RCC 7860 (cell line): ENCODE measurements around the gene CUBN.

ENCODE experiments used
- DNase-seq: peaks from one replicate; pipeline ENCODE4 v3.0.0-alpha.2; 2015; ENCODE audit warnings: low spot score
- FAIRE-seq: peaks from 2 replicates; lab custom pipeline; 2012; peaks lifted over from hg19 to GRCh38; lab: Jason Lieb, UNC

Gene CUBN

GRCh38 chr10:17129741-17130140, at the start of gene CUBN:
Gene CUBN (minus strand): TSS chr10:17129811. CDS start chr10:17129765, 46 bp downstream.
- FAIRE-seq: no peak
- no peak for DNase-seq

DNA sequence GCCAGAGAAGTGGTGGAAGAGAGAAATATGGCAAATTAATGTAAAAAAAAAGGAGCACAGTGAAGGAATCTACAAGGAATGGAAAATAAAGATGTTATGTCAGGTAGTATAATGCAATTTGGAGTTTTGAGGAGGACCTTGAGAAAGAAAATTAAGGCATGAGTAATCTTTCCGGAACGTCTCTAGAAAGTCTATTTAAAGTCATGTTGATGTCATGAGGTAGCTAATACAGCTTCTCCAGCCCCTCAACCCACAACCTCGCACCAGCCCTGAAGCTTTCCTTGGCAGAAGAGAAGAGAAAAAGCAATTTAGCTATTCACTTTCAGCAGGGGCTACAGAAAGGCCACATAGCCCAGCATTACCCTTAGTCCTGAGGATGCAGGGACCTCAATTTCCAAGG, 49.4 kb upstream of the CUBN start:
- DNase-seq: no peak
- FAIRE-seq: no peak

GRCh38 chr10:17178006-17178405, 48.4 kb upstream of the CUBN start:
- DNase-seq: no peak
- FAIRE-seq: peak; percentile 61

DNA sequence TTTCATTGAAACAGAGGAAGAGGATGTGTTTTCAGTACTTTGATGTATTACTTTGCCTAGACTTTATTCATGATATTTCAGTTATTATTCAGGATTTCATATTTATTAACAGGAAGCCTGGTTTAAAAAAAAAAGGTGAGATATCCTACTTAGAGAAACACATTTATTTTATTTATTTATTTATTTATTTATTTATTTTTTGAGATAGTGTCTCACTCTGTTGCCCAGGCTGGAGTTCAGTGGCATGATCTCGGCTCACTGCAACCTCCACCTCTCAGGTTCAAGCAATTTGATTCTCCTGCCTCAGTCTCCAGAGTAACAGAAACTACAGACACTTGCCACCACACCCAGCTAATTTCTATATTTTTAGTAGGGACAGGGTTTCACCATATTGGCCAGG, 47.4 kb upstream of the CUBN start:
- DNase-seq (no peak), FAIRE-seq (no peak)

DNA sequence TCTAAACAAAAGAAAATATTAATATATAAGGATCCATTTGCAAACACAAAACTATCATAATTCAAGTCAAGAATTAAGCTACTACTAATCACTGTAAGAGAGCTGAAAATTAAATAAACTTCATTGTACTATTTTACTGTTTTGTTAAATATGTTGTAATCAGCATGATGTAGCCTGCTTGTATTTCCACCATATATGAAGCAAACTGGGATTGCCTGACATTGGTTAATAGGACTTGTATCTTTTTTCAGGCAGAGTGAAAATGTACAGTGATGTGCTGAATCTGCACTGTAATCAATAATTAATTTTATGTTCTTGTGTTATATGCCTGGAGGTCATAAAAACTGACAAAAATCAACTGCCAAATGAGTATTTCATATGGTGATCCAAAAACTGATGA, 46.5 kb upstream of the CUBN start:
- peak; percentile 46 for FAIRE-seq
- DNase-seq: no peak

DNA sequence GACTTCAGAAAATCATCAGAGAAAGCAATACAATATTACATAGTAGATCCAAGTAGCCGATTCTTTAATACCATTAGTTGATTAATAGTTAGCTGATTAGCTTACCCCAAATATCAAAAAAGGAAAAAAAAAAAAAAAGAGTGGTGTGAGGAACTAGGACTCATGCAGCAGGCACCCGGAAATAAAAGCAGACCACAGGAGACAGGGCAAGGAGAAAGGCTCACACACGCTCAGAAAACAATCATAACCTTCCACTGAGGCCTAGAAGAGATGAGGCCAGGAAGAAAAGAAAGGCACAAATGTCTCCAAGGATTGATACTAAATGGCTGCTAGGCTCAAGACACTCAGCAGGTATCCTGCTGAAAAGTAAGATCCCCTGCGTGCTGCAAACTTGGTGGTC, 45.9 kb upstream of the CUBN start:
- FAIRE-seq (no peak), DNase-seq (peak; percentile 50)

DNA sequence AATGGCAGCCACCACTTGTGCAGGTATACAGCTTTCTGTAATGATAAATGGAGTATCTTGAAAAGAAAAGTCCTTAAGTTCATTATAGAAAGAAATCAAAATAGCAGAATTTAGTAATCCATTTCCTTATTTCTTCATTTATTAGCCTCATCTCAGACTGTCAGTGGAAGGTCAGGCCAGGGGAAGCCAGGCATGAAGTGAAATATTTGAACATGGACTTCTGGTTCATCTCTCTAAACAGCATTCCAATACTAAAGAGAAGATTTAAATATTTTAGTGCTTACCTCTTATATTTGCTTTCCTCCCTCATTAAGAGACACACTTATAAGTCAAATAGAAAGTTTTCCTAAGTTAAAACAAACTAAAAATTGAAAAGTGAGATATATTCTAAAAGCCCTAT, 45.0 kb upstream of the CUBN start:
- DNase-seq: no peak
- FAIRE-seq: peak; percentile 86

- FAIRE-seq: no peak
- DNase-seq: no peak
Observed at GRCh38 chr10:17171141-17171641, 41.6 kb upstream of the CUBN start.

DNA sequence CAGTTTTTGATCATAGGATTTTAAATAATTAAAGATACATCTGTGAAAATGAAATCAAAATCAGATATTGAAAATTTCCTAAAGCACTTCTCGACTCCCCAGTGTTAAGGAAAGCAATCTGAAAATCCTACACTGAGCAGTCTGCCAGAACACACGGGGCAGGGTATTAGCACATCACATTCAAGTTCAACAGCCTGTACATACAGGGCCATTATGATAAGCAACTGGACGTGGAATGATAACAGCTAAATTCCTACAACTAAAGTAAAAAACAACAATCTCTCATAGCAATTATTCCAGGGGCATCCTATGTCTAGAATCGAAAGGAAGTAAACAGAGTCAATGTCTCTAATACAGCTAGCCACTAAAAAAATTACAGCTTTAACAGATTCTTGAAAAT, 40.2 kb upstream of the CUBN start:
- no peak for FAIRE-seq
- no peak for DNase-seq

- no peak for DNase-seq
- FAIRE-seq: no peak
Observed at GRCh38 chr10:17166699-17167098, 37.1 kb upstream of the CUBN start.

- FAIRE-seq (no peak), DNase-seq (no peak)
Observed at GRCh38 chr10:17162828-17163227, 33.2 kb upstream of the CUBN start.

GRCh38 chr10:17161775-17162174, 32.2 kb upstream of the CUBN start:
- FAIRE-seq: no peak

DNA sequence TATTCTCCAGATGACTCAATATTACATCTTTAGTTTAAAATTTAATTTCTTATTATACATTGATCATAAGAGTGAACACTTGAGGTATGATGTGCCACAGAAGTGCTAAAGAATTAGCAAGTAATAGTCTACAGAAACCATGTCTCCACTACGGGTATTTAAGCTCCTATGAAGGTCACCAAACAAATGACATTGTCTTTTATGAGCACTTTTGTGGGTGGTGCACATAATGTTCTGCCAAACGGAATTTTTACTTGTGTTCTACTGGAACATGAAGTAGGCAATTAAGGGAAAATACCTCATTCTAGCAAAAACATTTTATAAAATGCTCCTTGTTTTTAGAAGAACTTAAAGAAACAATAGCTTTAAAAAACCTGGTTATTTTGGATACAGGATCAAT, 27.4 kb upstream of the CUBN start:
- DNase-seq (no peak), FAIRE-seq (no peak)

More at GRCh38 chr10:17161775-17162174, 32.2 kb upstream of the CUBN start:
- DNase-seq: no peak

GRCh38 chr10:17155826-17156225, 26.2 kb upstream of the CUBN start:
- FAIRE-seq (no peak), DNase-seq (no peak)

- no peak for FAIRE-seq
Observed at GRCh38 chr10:17154116-17154515, 24.5 kb upstream of the CUBN start.

GRCh38 chr10:17153321-17153720, 23.7 kb upstream of the CUBN start:
- DNase-seq (peak; percentile 52), FAIRE-seq (peak; percentile 90)

More at GRCh38 chr10:17154116-17154515, 24.5 kb upstream of the CUBN start:
- no peak for DNase-seq

GRCh38 chr10:17151716-17152115, 22.1 kb upstream of the CUBN start:
- DNase-seq (no peak), FAIRE-seq (peak; percentile 65)

- FAIRE-seq: no peak
- DNase-seq: no peak
Observed at GRCh38 chr10:17147884-17148489, 18.4 kb upstream of the CUBN start.

DNA sequence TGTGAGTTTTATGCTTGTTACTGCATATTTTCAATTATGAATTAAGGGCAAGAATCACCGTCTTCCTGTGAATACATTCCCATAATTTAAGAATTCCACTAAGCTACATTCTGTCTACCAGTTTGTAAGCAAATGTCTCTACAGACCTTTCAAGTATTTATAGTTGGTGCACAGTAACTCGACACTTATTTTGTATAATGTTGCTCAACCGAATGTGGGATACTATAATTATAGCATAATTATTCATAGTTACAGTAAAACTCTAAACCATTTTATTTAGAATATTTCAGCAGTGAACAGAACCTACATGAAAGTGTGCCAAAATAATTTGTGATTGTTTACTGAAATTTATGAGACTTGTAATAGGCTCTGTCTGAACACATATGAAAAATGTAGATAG, 17.3 kb upstream of the CUBN start:
- DNase-seq: no peak
- FAIRE-seq: no peak

- FAIRE-seq: no peak
- DNase-seq: no peak
Observed at GRCh38 chr10:17145239-17145638, 15.6 kb upstream of the CUBN start.

GRCh38 chr10:17144757-17145156, 15.1 kb upstream of the CUBN start:
- FAIRE-seq: no peak
- DNase-seq: no peak

- FAIRE-seq (no peak), DNase-seq (no peak)
Observed at GRCh38 chr10:17144032-17144431, 14.4 kb upstream of the CUBN start.

GRCh38 chr10:17143055-17143690, 13.6 kb upstream of the CUBN start:
- DNase-seq (no peak), FAIRE-seq (no peak)
